ENCODE results near the gene TGM4.

TGM4 gene

GRCh38 chr3:44954962-44955361 lies 80.6 kb downstream of the TGM4 start:
- no peak for DNase-seq (ENCODE audit: low read depth)

GRCh38 chr3:44955917-44956316 lies 81.5 kb downstream of the TGM4 start:
- DNase-seq (ENCODE audit: low read depth) = no peak

- no peak for DNase-seq (ENCODE audit: low read depth)
Measured at GRCh38 chr3:44957986-44958385, 83.6 kb downstream of the TGM4 start.

GRCh38 chr3:44958386-44958785 lies 84.0 kb downstream of the TGM4 start:
- DNase-seq (ENCODE audit: low read depth) = no peak

GRCh38 chr3:44960387-44961026 lies 86.1 kb downstream of the TGM4 start:
- no peak for DNase-seq (ENCODE audit: low read depth)

GRCh38 chr3:44961888-44962287 lies 87.5 kb downstream of the TGM4 start:
- no peak for DNase-seq (ENCODE audit: low read depth)

- no peak for DNase-seq (ENCODE audit: low read depth)
Measured at GRCh38 chr3:44962621-44963393, 88.4 kb downstream of the TGM4 start.

- DNase-seq (ENCODE audit: low read depth) = no peak
Measured at GRCh38 chr3:44963571-44964325, 89.3 kb downstream of the TGM4 start.
